Measurements from ENCODE around the gene ROR2.

- TF ChIP-seq CTCF (IDR thresholded peaks at IDR 0.05 in 8 of 11, conservative IDR thresholded peaks at IDR 0.05 in 3 of 11) (no peak), POLR2AphosphoS5 (IDR thresholded peaks at IDR 0.05) (no peak)
These were observed 59.4 kb downstream of the ROR2 start for GRCh38 chr9:91890662-91891061.
